Keratinocyte (primary cell): ENCODE measurements around the gene FBN1. TPM values are rescaled to one million over a fixed set of nuclear protein-coding genes. Genes with fewer than 3 reads are reported as not detected.

Experiments
- DNase-seq: peaks from one replicate; pipeline ENCODE4 v3.0.0-alpha.2; 2011; ENCODE audit warnings: low read depth, missing footprints, low spot score
- FAIRE-seq: peaks from 2 replicates; lab custom pipeline; 2011; peaks lifted over from hg19 to GRCh38; lab: Jason Lieb, UNC
- H2AFZ ChIP-seq: 2 replicates; pipeline ENCODE4 v1.6.0; 2012; ENCODE audit warnings: low read length, control low read depth, inconsistent platforms; ENCODE audit not compliant: control insufficient read depth
- H3K27ac ChIP-seq: 2 replicates; pipeline ENCODE4 v1.5.1; 2011; ENCODE audit warnings: low read length; ENCODE audit not compliant: control insufficient read depth, insufficient read depth
- H3K27me3 ChIP-seq: 3 replicates; pipeline ENCODE4 v1.6.0; 2011; ENCODE audit warnings: low read length; ENCODE audit not compliant: control insufficient read depth, insufficient read depth; ENCODE audit errors: extremely low read depth
- H3K36me3 ChIP-seq, 2 experiments: 2 replicates in 1 of 2; 3 replicates in 1 of 2; pipeline ENCODE4 v1.5.1; 2011; ENCODE audit warnings: low read length in 2 of 2, mild to moderate bottlenecking in 1 of 2; ENCODE audit not compliant: control insufficient read depth in 2 of 2, insufficient read depth in 2 of 2; ENCODE audit errors: extremely low read depth in 1 of 2
- H3K4me1 ChIP-seq: 3 replicates; pipeline ENCODE4 v1.5.1; 2011; ENCODE audit warnings: low read length; ENCODE audit not compliant: control insufficient read depth, insufficient read depth; ENCODE audit errors: extremely low read depth
- H3K4me2 ChIP-seq: 3 replicates; pipeline ENCODE4 v1.6.0; 2011; ENCODE audit warnings: low read depth, low read length; ENCODE audit not compliant: control insufficient read depth, insufficient read depth; ENCODE audit errors: extremely low read depth
- H3K4me3 ChIP-seq, 3 experiments: fragments of 200-600 bp in 1 of 3; sonication (generic) in 1 of 3; 2 replicates in 2 of 3; 3 replicates in 1 of 3; pipeline ENCODE4 v1.5.1; 2011 to 2016; ENCODE audit warnings: low read length in 3 of 3, mild to moderate bottlenecking in 3 of 3, control low read depth in 2 of 3, inconsistent platforms in 1 of 3, low read depth in 1 of 3, mixed read lengths in 1 of 3, mixed run types in 1 of 3, moderate library complexity in 1 of 3; ENCODE audit not compliant: control insufficient read depth in 2 of 3, insufficient read depth in 2 of 3; ENCODE audit errors: extremely low read depth in 1 of 3
- H3K79me2 ChIP-seq: 2 replicates; pipeline ENCODE4 v1.6.0; 2012; ENCODE audit warnings: low read length; ENCODE audit not compliant: control insufficient read depth, insufficient read depth
- H3K9ac ChIP-seq: 3 replicates; pipeline ENCODE4 v1.6.0; 2011; ENCODE audit warnings: low read length; ENCODE audit not compliant: control insufficient read depth, insufficient read depth; ENCODE audit errors: extremely low read depth
- H3K9me1 ChIP-seq: 3 replicates; pipeline ENCODE4 v1.6.0; 2011; ENCODE audit warnings: low read length; ENCODE audit not compliant: control insufficient read depth, insufficient read depth; ENCODE audit errors: extremely low read depth
- H3K9me3 ChIP-seq: 2 replicates; pipeline ENCODE4 v1.5.1; 2012; ENCODE audit warnings: low read depth, low read length; ENCODE audit not compliant: control insufficient read depth
- H4K20me1 ChIP-seq: 3 replicates; pipeline ENCODE4 v1.6.0; 2011; ENCODE audit warnings: low read length; ENCODE audit not compliant: control insufficient read depth, insufficient read depth; ENCODE audit errors: extremely low read depth
- EZH2 ChIP-seq: IDR thresholded peaks from one replicate; pipeline ENCODE4 v1.6.1; 2012; ENCODE audit warnings: inconsistent platforms, mild to moderate bottlenecking, low read length, moderate library complexity
- dilution Hi-C: fragments of 300-500 bp; cut with MboI; formaldehyde crosslinking; loops from one replicate; pipeline ENCODE4 v1.7.0; 2020; ENCODE audit warnings: low sequenced_read_pairs; ENCODE audit not compliant: extremely low pct_ligation_motif_present
- polyA plus RNA-seq, 5 experiments: library from polyadenylated mRNA; depleted of rRNA in 3 of 5; stranded (reverse) in 3 of 5; stranded (forward) in 1 of 5; unstranded in 1 of 5; fragments of >200 nt; gene quantifications; 1 replicate in 1 of 5; 2 replicates in 3 of 5; 3 replicates in 1 of 5; pipeline versions ENCODE4 v1.2.1 to v1.2.3, GENCODE V29; 2011 to 2012; ENCODE audit warnings: missing spikeins in 2 of 5, low read depth in 1 of 5, low replicate concordance in 1 of 5
- TF ChIP-seq, protein P1 (sequence below), 3 experiments: IDR thresholded peaks in 1 of 3; conservative IDR thresholded peaks in 1 of 3; optimal IDR thresholded peaks in 1 of 3; 2 replicates in 2 of 3; 3 replicates in 1 of 3; pipeline versions ENCODE3 to v1.5.1; 2011; ENCODE audit warnings: low read length in 3 of 3, mild to moderate bottlenecking in 3 of 3, moderate library complexity in 2 of 3, control low read depth in 1 of 3, inconsistent platforms in 1 of 3; ENCODE audit not compliant: insufficient read depth in 2 of 3; ENCODE audit errors: extremely low read depth in 1 of 3

The FBN1 gene
- polyA plus RNA-seq, 1 donor (not counting 4 experiments of a cell fraction or from before 2014, with no cell fraction given), result 3.5 TPM

DNA sequence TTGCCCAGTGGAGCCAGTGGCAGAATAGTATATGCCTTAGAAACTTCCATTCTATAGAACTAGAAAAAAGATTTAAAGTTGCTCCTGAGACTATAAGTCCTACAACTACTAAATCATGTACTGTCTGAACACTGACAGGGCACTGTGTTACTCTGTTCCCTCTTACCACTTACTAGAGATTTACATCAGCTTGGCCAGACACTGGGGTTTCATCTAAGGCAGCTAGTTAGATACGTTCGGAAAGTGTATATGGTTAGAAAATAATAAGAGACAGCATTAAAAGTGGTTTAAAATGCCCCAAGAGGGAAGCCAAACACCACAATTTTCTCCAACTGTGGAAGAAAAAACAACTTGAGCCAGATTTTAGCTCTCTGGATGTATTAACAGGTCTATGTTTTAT is 97.1 kb downstream of the FBN1 start:
- no peak overlapping the region for H3K9ac ChIP-seq
- DNase-seq (no peak), FAIRE-seq (no peak)
- no peaks in the 10 kb centered on the region for H3K79me2 ChIP-seq
- H2AFZ ChIP-seq, result no peak overlapping the region
- no peaks in the 10 kb centered on the region for H4K20me1 ChIP-seq
- H3K4me2 ChIP-seq, result no peak overlapping the region
- no peaks in the 10 kb centered on the region for H3K27me3 ChIP-seq
- no peak for TF ChIP-seq EZH2
- TF ChIP-seq, protein P1, sequence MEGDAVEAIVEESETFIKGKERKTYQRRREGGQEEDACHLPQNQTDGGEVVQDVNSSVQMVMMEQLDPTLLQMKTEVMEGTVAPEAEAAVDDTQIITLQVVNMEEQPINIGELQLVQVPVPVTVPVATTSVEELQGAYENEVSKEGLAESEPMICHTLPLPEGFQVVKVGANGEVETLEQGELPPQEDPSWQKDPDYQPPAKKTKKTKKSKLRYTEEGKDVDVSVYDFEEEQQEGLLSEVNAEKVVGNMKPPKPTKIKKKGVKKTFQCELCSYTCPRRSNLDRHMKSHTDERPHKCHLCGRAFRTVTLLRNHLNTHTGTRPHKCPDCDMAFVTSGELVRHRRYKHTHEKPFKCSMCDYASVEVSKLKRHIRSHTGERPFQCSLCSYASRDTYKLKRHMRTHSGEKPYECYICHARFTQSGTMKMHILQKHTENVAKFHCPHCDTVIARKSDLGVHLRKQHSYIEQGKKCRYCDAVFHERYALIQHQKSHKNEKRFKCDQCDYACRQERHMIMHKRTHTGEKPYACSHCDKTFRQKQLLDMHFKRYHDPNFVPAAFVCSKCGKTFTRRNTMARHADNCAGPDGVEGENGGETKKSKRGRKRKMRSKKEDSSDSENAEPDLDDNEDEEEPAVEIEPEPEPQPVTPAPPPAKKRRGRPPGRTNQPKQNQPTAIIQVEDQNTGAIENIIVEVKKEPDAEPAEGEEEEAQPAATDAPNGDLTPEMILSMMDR (optimal IDR thresholded peaks at IDR 0.05 in 1 of 3, IDR thresholded peaks at IDR 0.05 in 1 of 3, conservative IDR thresholded peaks at IDR 0.05 in 1 of 3; ENCODE audit: extremely low read depth in 1 of 3, insufficient read depth in 2 of 3, low read length in 3 of 3), result no peak
- H3K27ac ChIP-seq, result no peak overlapping the region
- H3K9me3 ChIP-seq, result no peaks in the 10 kb centered on the region
- dilution Hi-C loops, result no loop called here
- no peak overlapping the region for H3K4me3 ChIP-seq
- H3K36me3 ChIP-seq, result no peaks in the 10 kb centered on the region
- H3K4me1 ChIP-seq, result no peaks in the 10 kb centered on the region
- H3K9me1 ChIP-seq, result no peaks in the 10 kb centered on the region

DNA sequence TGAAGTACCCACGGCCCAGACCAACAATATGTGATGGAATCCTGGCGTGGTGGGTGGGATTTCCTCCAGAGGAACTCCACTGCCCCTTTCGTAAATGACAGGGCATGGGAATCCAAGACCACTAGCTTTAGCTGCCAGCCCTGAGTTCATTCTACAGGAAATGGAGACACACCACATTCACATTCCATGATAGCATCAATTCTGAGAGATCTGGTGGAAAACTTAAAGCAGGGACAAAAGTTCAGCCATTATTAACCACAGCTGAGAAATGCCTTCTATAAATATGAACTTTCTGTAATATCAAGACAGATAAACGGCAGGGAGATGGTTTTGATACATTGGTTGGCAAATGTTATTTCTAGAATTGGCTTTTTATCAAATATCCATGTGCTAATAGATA is 98.2 kb downstream of the FBN1 start:
- H3K9ac ChIP-seq, result no peak overlapping the region
- H4K20me1 ChIP-seq, result no peaks in the 10 kb centered on the region
- H3K4me1 ChIP-seq, result no peaks in the 10 kb centered on the region
- H3K9me1 ChIP-seq, result no peaks in the 10 kb centered on the region
- DNase-seq (no peak), FAIRE-seq (no peak)
- no peak for TF ChIP-seq EZH2
- no peaks in the 10 kb centered on the region for H3K27me3 ChIP-seq
- H2AFZ ChIP-seq, result no peak overlapping the region
- dilution Hi-C loops, result no loop called here
- no peaks in the 10 kb centered on the region for H3K36me3 ChIP-seq
- H3K9me3 ChIP-seq, result no peaks in the 10 kb centered on the region
- H3K4me2 ChIP-seq, result no peak overlapping the region
- H3K79me2 ChIP-seq, result no peaks in the 10 kb centered on the region
- no peak overlapping the region for H3K4me3 ChIP-seq
- no peak overlapping the region for H3K27ac ChIP-seq

DNA sequence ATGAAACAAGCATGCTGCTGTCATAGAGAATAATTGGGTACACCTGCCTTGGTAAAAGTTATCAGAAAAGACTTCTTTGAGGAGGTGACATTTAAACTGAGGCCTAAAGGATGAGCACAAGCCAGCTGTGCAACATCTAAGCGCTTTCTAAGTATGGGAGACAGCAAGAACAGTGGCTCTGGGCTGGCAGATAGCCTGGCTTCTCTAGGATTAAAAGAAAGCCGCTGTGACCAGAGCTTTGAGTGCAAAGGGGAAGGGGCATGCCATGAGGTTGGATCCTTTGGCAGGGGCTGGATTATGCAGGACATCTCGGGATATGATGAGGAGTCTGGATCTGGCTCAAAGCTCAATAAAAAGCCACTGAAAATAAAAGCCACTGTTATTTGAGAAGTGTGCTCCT is 99.2 kb downstream of the FBN1 start:
- no peak for TF ChIP-seq EZH2
- TF ChIP-seq, protein P1 (optimal IDR thresholded peaks at IDR 0.05 in 1 of 3, IDR thresholded peaks at IDR 0.05 in 1 of 3, conservative IDR thresholded peaks at IDR 0.05 in 1 of 3; ENCODE audit: extremely low read depth in 1 of 3, insufficient read depth in 2 of 3, low read length in 3 of 3), result no peak
- no peaks in the 10 kb centered on the region for H3K36me3 ChIP-seq
- FAIRE-seq (no peak), DNase-seq (no peak)
- H3K4me2 ChIP-seq, result no peak overlapping the region
- H4K20me1 ChIP-seq, result no peaks in the 10 kb centered on the region
- H3K4me3 ChIP-seq, result no peak overlapping the region
- H3K79me2 ChIP-seq, result no peaks in the 10 kb centered on the region
- H3K27me3 ChIP-seq, result no peaks in the 10 kb centered on the region
- no peak overlapping the region for H3K27ac ChIP-seq
- H3K4me1 ChIP-seq, result peaks cover 4% of the 10 kb centered on the region
- no peaks in the 10 kb centered on the region for H3K9me1 ChIP-seq
- no peaks in the 10 kb centered on the region for H3K9me3 ChIP-seq
- H2AFZ ChIP-seq, result no peak overlapping the region
- H3K9ac ChIP-seq, result no peak overlapping the region
- dilution Hi-C loops, result no loop called here
